K562 (cell line): Measurements from ENCODE around the gene LAGE3. TPM values are rescaled to one million over a fixed set of nuclear protein-coding genes. Genes with fewer than 3 reads are reported as not detected.

Experiments
- ATF7 ChIP-seq: fragments of 450-650 bp; IDR thresholded peaks from 2 replicates; pipeline ENCODE4 v1.7.1; 2014; ENCODE audit warnings: mild to moderate bottlenecking, moderate library complexity
- EP300 ChIP-seq: IDR thresholded peaks from 2 replicates; pipeline ENCODE4 v1.6.1; 2012; ENCODE audit warnings: low read length, improper control_type of control experiment
- ETV1 ChIP-seq: fragments of 450-650 bp; conservative IDR thresholded peaks from 2 replicates; pipeline ENCODE4 v1.6.1; 2016; ENCODE audit warnings: missing genetic modification characterization, control low read depth, low read depth, missing compliant biosample characterization
- FOXA3 ChIP-seq, 2 experiments: fragments of 450-650 bp in 1 of 2; sonication (generic) in 1 of 2; formaldehyde crosslinking; IDR thresholded peaks in 1 of 2; conservative IDR thresholded peaks in 1 of 2; 2 replicates each; pipeline versions ENCODE4 v1.4.0 to v1.8.0; 2020 to 2022; ENCODE audit warnings: mild to moderate bottlenecking in 2 of 2, missing genetic modification reagents in 1 of 2
- FOXK1 ChIP-seq: sonication (generic); formaldehyde crosslinking; IDR thresholded peaks from 2 replicates; pipeline ENCODE4 v1.8.0; 2022; ENCODE audit warnings: missing genetic modification reagents, mild to moderate bottlenecking, borderline replicate concordance
- JUN ChIP-seq, 2 experiments: sonication (generic) in 1 of 2; formaldehyde crosslinking in 1 of 2; IDR thresholded peaks; 2 replicates each; pipeline versions ENCODE4 v1.6.1 to v1.8.0; 2012 to 2022; ENCODE audit warnings: borderline replicate concordance in 2 of 2, mild to moderate bottlenecking in 2 of 2, improper control_type of control experiment in 1 of 2, low read depth in 1 of 2, low read length in 1 of 2, missing genetic modification reagents in 1 of 2
- KDM1A ChIP-seq, 2 experiments: fragments of 450-650 bp; IDR thresholded peaks; 2 replicates each; pipeline ENCODE4 v1.6.1; 2016; ENCODE audit warnings: mild to moderate bottlenecking in 2 of 2
- MAFK ChIP-seq: IDR thresholded peaks from 2 replicates; pipeline ENCODE4 v1.6.1; 2011; ENCODE audit warnings: low read length, improper control_type of control experiment
- MAZ ChIP-seq, 2 experiments: fragments of 450-650 bp in 1 of 2; sonication (generic) in 1 of 2; formaldehyde crosslinking; IDR thresholded peaks in 1 of 2; conservative IDR thresholded peaks in 1 of 2; 2 replicates each; pipeline versions ENCODE4 v1.4.0 to v1.5.0; 2020; ENCODE audit warnings: mild to moderate bottlenecking in 1 of 2, missing genetic modification reagents in 1 of 2
- NR2C2 ChIP-seq, 2 experiments: fragments of 200-800 bp in 1 of 2; sonication (Bioruptor generic) in 1 of 2; sonication (generic) in 1 of 2; formaldehyde crosslinking in 1 of 2; IDR thresholded peaks; 2 replicates each; pipeline versions ENCODE4 v1.6.1 to v1.8.0; 2016 to 2022; ENCODE audit warnings: mild to moderate bottlenecking in 1 of 2, missing compliant biosample characterization in 1 of 2, missing genetic modification characterization in 1 of 2, missing genetic modification reagents in 1 of 2
- NRF1 ChIP-seq, 2 experiments: fragments of 450-650 bp; IDR thresholded peaks in 1 of 2; conservative IDR thresholded peaks in 1 of 2; 2 replicates each; pipeline ENCODE4 v1.6.1; 2014; ENCODE audit warnings: mild to moderate bottlenecking in 2 of 2
- PKNOX1 ChIP-seq: fragments of 450-650 bp; IDR thresholded peaks from 2 replicates; pipeline ENCODE4 v1.6.1; 2016
- RB1 ChIP-seq: fragments of 450-650 bp; IDR thresholded peaks from 2 replicates; pipeline ENCODE4 v1.6.1; 2017; ENCODE audit warnings: low read depth, mild to moderate bottlenecking
- SOX6 ChIP-seq: fragments of 450-650 bp; IDR thresholded peaks from 2 replicates; pipeline ENCODE4 v1.6.1; 2014; ENCODE audit warnings: mild to moderate bottlenecking
- SRSF7 ChIP-seq: fragments of 200-400 bp; formaldehyde crosslinking; optimal IDR thresholded peaks from 2 replicates; pipeline ENCODE3; 2017; ENCODE audit warnings: mild to moderate bottlenecking, low read depth, low read length
- TEAD1 ChIP-seq, 2 experiments: fragments of 450-650 bp in 1 of 2; sonication (generic) in 1 of 2; formaldehyde crosslinking; IDR thresholded peaks; 2 replicates each; pipeline versions ENCODE4 v1.4.0 to v1.8.0; 2020 to 2022; ENCODE audit warnings: mild to moderate bottlenecking in 2 of 2, missing genetic modification reagents in 1 of 2
- TFE3 ChIP-seq: fragments of 450-650 bp; formaldehyde crosslinking; IDR thresholded peaks from 2 replicates; pipeline ENCODE4 v1.4.0; 2020; ENCODE audit warnings: mild to moderate bottlenecking, mixed read lengths
- UBTF ChIP-seq, 2 experiments: IDR thresholded peaks; 2 replicates each; pipeline ENCODE4 v1.6.1; 2012; ENCODE audit warnings: improper control_type of control experiment in 2 of 2, low read depth in 2 of 2, low read length in 2 of 2, borderline replicate concordance in 1 of 2
- ZNF584 ChIP-seq: fragments of 200-800 bp; sonication (Bioruptor generic); IDR thresholded peaks from 2 replicates; pipeline ENCODE4 v1.6.1; 2016; ENCODE audit warnings: low read depth, mild to moderate bottlenecking, missing genetic modification characterization, missing compliant biosample characterization
- polyA plus RNA-seq, 8 experiments: library from polyadenylated mRNA; depleted of rRNA in 4 of 8; stranded (reverse) in 5 of 8; unstranded in 3 of 8; fragments of >200 nt; fragmentation: Nextera tagmentation in 2 of 8; fragmentation: Illumina TruSeq in 1 of 8; extraction: Ambion mirVana in 2 of 8; extraction: Trizol in 1 of 8; gene quantifications; 2 replicates each; pipeline versions ENCODE4 v1.2.1 to v1.2.3, GENCODE V29; 2011 to 2014; ENCODE audit warnings: inconsistent platforms in 1 of 8, missing spikeins in 1 of 8
- total RNA-seq, 7 experiments: library from RNA; depleted of rRNA in 6 of 7; stranded (reverse); fragments of >200 nt in 6 of 7; fragmentation: Illumina TruSeq in 2 of 7; extraction: Trizol in 2 of 7; gene quantifications; 2 replicates each; pipeline versions ENCODE4 v1.2.1 to v1.2.3, GENCODE V29; 2011 to 2021; ENCODE audit warnings: low replicate concordance in 1 of 7

The LAGE3 gene
- total and polyA plus RNA-seq, 9 of the 15 experiments (the other 6 are each of a cell fraction or from before 2014, with no cell fraction given), result 28.2 to 125 (median 35.8) TPM

- TF ChIP-seq MAZ (CRISPR knock-in tag; conservative IDR thresholded peaks at IDR 0.05 in 1 of 2, IDR thresholded peaks at IDR 0.05 in 1 of 2), result 0 out of 4 replicates have a peak, but pooled peaks have one; percentile 29 to 48
- no peak for TF ChIP-seq SOX6
- peak; percentile 79 for TF ChIP-seq EP300
- peak; percentile 50; the same call in 1 of the 2 replicates for TF ChIP-seq ATF7
- peak; percentile 41 to 46; a peak in 2 of 4 replicates for TF ChIP-seq KDM1A (IDR thresholded peaks at IDR 0.05)
- TF ChIP-seq UBTF (IDR thresholded peaks at IDR 0.05; ENCODE audit: borderline replicate concordance in 1 of 2, low read depth in 2 of 2, low read length in 2 of 2), result peak in 1 of 2 experiments; percentile 72; a peak in 1 of 4 replicates
- TF ChIP-seq NR2C2 (CRISPR knock-in tag; IDR thresholded peaks at IDR 0.05), result no peak
- TF ChIP-seq NR2C2 (tag; IDR thresholded peaks at IDR 0.05), result peak; percentile 66
- TF ChIP-seq PKNOX1, result peak; percentile 56; the same call in 1 of the 2 replicates
- TF ChIP-seq TFE3 (CRISPR knock-in tag), result no peak
- TF ChIP-seq ZNF584 (CRISPR knock-in tag), result no peak
- peak; percentile 66 for TF ChIP-seq JUN (IDR thresholded peaks at IDR 0.05; ENCODE audit: borderline replicate concordance, low read depth, low read length)
- no peak for TF ChIP-seq JUN (CRISPR knock-in tag; IDR thresholded peaks at IDR 0.05; ENCODE audit: borderline replicate concordance)
- no peak for TF ChIP-seq SRSF7
- no peak for TF ChIP-seq ETV1 (tag)
- TF ChIP-seq RB1, result peak; percentile 17; the same call in 1 of the 2 replicates
- TF ChIP-seq FOXA3 (CRISPR knock-in tag; conservative IDR thresholded peaks at IDR 0.05 in 1 of 2, IDR thresholded peaks at IDR 0.05 in 1 of 2), result 0 out of 4 replicates have a peak, but pooled peaks of 1 of the 2 experiments have one; percentile 31
- TF ChIP-seq TEAD1 (CRISPR knock-in tag; IDR thresholded peaks at IDR 0.05), result no peak
- peak; percentile 87 for TF ChIP-seq MAFK
- TF ChIP-seq NRF1 (conservative IDR thresholded peaks at IDR 0.05 in 1 of 2, IDR thresholded peaks at IDR 0.05 in 1 of 2), result 0 out of 4 replicates have a peak, but pooled peaks of 1 of the 2 experiments have one; percentile 29
- 0 out of 2 replicates have a peak, but pooled peaks have one; percentile 26 for TF ChIP-seq FOXK1 (CRISPR knock-in tag)
Measured at GRCh38 chrX:154484255-154485149, 5.4 kb upstream of the LAGE3 start (continued).
